Activated T-cell treated with anti-CD3 and anti-CD28 coated beads for 4 hours (primary cell): Measurements from ENCODE around the gene TIE1.

Source experiments
- DNase-seq: peaks from one replicate; pipeline ENCODE4 v3.0.0-alpha.2; 2020

Gene TIE1

GRCh38 chr1:43340559-43340958 lies 39.8 kb downstream of the TIE1 start:
- DNase-seq, result no peak

- no peak for DNase-seq
Measured at GRCh38 chr1:43344267-43344850, 43.6 kb downstream of the TIE1 start.

GRCh38 chr1:43345120-43345519 lies 44.3 kb downstream of the TIE1 start:
- DNase-seq, result no peak

GRCh38 chr1:43346636-43347035 lies 45.9 kb downstream of the TIE1 start:
- no peak for DNase-seq

GRCh38 chr1:43348343-43348808 lies 47.6 kb downstream of the TIE1 start:
- no peak for DNase-seq

- DNase-seq, result no peak
Measured at GRCh38 chr1:43348809-43349593, 48.2 kb downstream of the TIE1 start.

- no peak for DNase-seq
Measured at GRCh38 chr1:43349594-43350306, 49.0 kb downstream of the TIE1 start.

GRCh38 chr1:43350976-43351375 lies 50.2 kb downstream of the TIE1 start:
- no peak for DNase-seq

GRCh38 chr1:43351421-43352350 lies 50.9 kb downstream of the TIE1 start:
- DNase-seq, result no peak

GRCh38 chr1:43352351-43352705 lies 51.5 kb downstream of the TIE1 start:
- DNase-seq, result no peak

GRCh38 chr1:43352881-43353280 lies 52.1 kb downstream of the TIE1 start:
- no peak for DNase-seq

- no peak for DNase-seq
Measured at GRCh38 chr1:43354471-43354870, 53.7 kb downstream of the TIE1 start.

- DNase-seq, result no peak
Measured at GRCh38 chr1:43354936-43355335, 54.2 kb downstream of the TIE1 start.

- DNase-seq, result no peak
Measured at GRCh38 chr1:43357251-43357650, 56.5 kb downstream of the TIE1 start.

- DNase-seq, result no peak
Measured at GRCh38 chr1:43358121-43358745, 57.5 kb downstream of the TIE1 start.

- peak; percentile 98 for DNase-seq
Measured at GRCh38 chr1:43358746-43359693, 58.2 kb downstream of the TIE1 start, which contains the start of gene CDC20. Gene CDC20, plus strand, starts transcription at chr1:43358981. Its CDS starts 235 bp downstream, at chr1:43359216.

- no peak for DNase-seq
Measured at GRCh38 chr1:43359696-43360095, 58.9 kb downstream of the TIE1 start.

GRCh38 chr1:43360616-43361015 lies 59.8 kb downstream of the TIE1 start:
- DNase-seq, result no peak

- no peak for DNase-seq
Measured at GRCh38 chr1:43363283-43363934, 62.6 kb downstream of the TIE1 start.

- DNase-seq, result no peak
Measured at GRCh38 chr1:43363935-43364525, 63.2 kb downstream of the TIE1 start.
